GM21576 (cell line): ENCODE data around the gene EOLA1.
"Not testable (repeated sequence)": the region's sequence is repeated elsewhere in the genome, so short reads cannot be mapped to it uniquely, and the experiment has no call there.

Experiments used
- ATAC-seq: cut with Tn5 transposase; IDR thresholded peaks from one replicate; pipeline ENCODE4 v1.9.1; 2021; ENCODE audit warnings: mild to moderate bottlenecking, moderate library complexity; ENCODE audit not compliant: unreplicated experiment

EOLA1 gene

DNA sequence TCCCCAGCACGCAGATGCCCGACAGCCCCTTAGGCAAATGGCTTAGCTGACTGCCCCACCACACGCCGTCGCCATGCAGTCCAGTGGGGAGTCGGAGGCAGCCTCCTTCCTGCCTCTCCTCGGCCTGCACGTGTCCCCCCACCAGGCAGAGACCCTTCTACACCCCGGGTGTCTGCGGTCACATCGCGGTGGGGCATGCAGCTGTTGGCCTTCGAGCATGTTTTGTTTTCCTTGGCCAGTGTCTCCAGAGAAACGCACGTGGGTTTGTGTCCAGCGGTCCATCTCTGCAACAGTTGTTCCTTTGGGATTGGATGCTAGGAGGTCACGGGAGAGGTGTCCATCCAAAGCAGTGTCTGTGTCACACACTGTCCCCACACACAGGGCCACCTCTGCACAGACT lies 54.4 kb downstream of the EOLA1 start, which contains the start of gene HSFX2:
Gene HSFX2, minus strand, starts transcription at position 101 of the 400 bp plus-strand sequence. CDS start 614 bp downstream, outside the sequence.
- ATAC-seq = not testable (repeated sequence)

DNA sequence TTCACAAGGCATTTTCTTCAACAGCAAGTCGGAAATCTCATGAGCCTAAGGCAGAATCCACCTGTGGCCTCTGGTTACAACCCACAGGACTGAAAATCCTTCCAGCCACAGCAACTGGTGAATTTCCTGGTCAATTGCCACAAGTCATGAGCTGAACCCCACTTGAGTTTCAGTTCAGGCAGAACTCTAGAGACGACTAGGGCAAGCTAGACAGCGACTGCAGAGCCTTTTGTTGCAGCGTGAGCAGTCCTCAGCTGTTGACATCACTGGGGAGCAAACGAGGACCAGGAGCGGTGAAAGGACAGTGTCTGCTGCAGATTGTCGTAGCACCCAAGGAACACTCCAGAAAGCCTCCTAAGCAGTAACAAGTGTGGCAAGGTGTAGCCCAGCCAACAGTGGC lies 55.1 kb downstream of the EOLA1 start:
- ATAC-seq = not testable (repeated sequence)
